Measurements from ENCODE around the gene MRTFA.

DNA sequence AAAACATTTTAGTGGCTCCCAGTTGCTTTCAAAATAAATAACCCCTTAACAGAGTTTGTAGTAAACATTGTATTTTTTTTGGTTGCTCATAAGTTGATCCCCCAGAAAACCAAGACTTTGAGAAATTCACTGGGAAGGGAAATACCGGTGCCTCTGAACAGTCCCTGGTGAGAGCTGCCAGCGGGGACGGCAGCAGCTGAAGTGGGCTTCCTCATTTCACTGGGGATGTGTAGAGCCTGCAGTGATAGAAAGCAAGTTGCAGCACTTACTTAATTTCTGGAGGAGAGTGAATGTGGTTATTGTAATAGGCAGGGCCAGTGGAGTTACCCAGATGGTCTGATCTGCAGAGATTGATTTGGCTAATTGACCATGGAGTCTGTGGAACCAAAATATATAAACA lies 24.2 kb upstream of the MRTFA start:
- TF ChIP-seq CTCF (conservative IDR thresholded peaks at IDR 0.05) (no peak), EZH2 (IDR thresholded peaks at IDR 0.05; ENCODE audit: low read depth) (no peak)

Data from PC-9 (cell line).